MM.1S (cell line): ENCODE data around the gene EHF.

Source experiments
- EZH2 ChIP-seq: fragments of 300-600 bp; sonication (generic); optimal IDR thresholded peaks from 2 replicates; pipeline ENCODE3; 2017; ENCODE audit warnings: low read depth, mild to moderate bottlenecking, antibody characterized with exemption, low read length, mixed read lengths
- TF ChIP-seq, protein P1 (sequence below): fragments of 300-600 bp; sonication (generic); IDR thresholded peaks from 2 replicates; pipeline ENCODE4 v1.5.1; 2016; ENCODE audit warnings: antibody characterized with exemption, low read length, mixed read lengths

DNA sequence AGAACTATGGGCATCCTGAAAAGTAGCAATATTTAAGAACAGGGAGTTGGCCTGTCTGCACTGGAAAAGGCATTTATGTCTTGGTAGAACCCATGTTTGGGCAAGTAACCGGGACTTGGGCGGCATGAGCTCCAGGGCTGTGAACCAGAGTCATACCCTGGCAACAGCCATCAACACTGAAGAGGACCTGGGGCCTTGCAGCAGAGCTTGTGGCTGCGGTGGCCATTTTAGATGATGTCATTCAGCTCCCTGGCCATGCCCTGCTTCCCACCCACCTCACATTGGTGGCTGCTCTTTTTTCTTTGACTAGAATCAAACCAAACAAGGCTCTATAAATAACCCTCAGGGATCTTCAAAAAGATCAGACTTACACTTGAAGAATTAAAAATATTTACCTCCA lies 26.6 kb downstream of the EHF start:
- TF ChIP-seq, protein P1, sequence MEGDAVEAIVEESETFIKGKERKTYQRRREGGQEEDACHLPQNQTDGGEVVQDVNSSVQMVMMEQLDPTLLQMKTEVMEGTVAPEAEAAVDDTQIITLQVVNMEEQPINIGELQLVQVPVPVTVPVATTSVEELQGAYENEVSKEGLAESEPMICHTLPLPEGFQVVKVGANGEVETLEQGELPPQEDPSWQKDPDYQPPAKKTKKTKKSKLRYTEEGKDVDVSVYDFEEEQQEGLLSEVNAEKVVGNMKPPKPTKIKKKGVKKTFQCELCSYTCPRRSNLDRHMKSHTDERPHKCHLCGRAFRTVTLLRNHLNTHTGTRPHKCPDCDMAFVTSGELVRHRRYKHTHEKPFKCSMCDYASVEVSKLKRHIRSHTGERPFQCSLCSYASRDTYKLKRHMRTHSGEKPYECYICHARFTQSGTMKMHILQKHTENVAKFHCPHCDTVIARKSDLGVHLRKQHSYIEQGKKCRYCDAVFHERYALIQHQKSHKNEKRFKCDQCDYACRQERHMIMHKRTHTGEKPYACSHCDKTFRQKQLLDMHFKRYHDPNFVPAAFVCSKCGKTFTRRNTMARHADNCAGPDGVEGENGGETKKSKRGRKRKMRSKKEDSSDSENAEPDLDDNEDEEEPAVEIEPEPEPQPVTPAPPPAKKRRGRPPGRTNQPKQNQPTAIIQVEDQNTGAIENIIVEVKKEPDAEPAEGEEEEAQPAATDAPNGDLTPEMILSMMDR, result no peak
- TF ChIP-seq EZH2, result no peak
